ENCODE data around the gene EWSR1. TPM values are rescaled to one million over a fixed set of nuclear protein-coding genes. Genes with fewer than 3 reads are reported as not detected.

EWSR1 gene
- total RNA-seq, 1 experiment from 2014 or later, result 462 TPM

GRCh38 chr22:29342177-29342576, 74.1 kb downstream of the EWSR1 start:
- H4K5ac ChIP-seq (ENCODE audit: insufficient read length, low read depth, low read length), result no peak overlapping the region
- Mint-ChIP-seq H3K4me1 (no peaks in the 10 kb centered on the region), H3K4me3 (no peak overlapping the region; a peak in 1 of 5 replicates), H3K36me3 (ENCODE audit: insufficient read depth in 1 of 3, low read depth in 3 of 3) (peaks cover 25 to 88% (median 46%) of the 10 kb centered on the region in 3 experiments; a peak in 6 of 7 replicates), H3K27ac (peak overlapping the region in 2 of 3 experiments; percentile 18 to 61; a peak in 2 of 7 replicates), H3K9me3 (no peaks in the 10 kb centered on the region), H3K27me3 (ENCODE audit: low read depth) (no peaks in the 10 kb centered on the region)
- H3K27ac ChIP-seq (ENCODE audit: insufficient read length, low read depth, low read length), result no peak overlapping the region
- no peak overlapping the region for H2BK15ac ChIP-seq (ENCODE audit: low read depth, low read length)
- no peak for TF ChIP-seq CTCF (conservative IDR thresholded peaks at IDR 0.05)
- no peak overlapping the region for H3T11ph ChIP-seq (ENCODE audit: low read length)
- H4K91ac ChIP-seq (ENCODE audit: insufficient read length, low read depth, low read length), result no peak overlapping the region
- H4K20me1 ChIP-seq (ENCODE audit: control insufficient read depth, insufficient read depth, insufficient read length), result no peaks in the 10 kb centered on the region
- H3K4me2 ChIP-seq (ENCODE audit: insufficient read depth, insufficient read length, low read length), result no peak overlapping the region
- H3K27me3 ChIP-seq (ENCODE audit: insufficient read depth, low read length), result no peaks in the 10 kb centered on the region
- no peak overlapping the region for H2BK20ac ChIP-seq (ENCODE audit: low read depth, low read length, poor library complexity, severe bottlenecking)
- no peak overlapping the region for H2BK5ac ChIP-seq (ENCODE audit: insufficient read length, low read length)
- no peak overlapping the region for H2AFZ ChIP-seq (ENCODE audit: low read length)
- H2AK5ac ChIP-seq (ENCODE audit: insufficient read length, low read length), result no peak overlapping the region
- no peaks in the 10 kb centered on the region for H3K79me1 ChIP-seq (ENCODE audit: insufficient read depth, low read depth, low read length, poor library complexity, severe bottlenecking)
- H3K9ac ChIP-seq (ENCODE audit: extremely low read depth, insufficient read length, low read length), result no peak overlapping the region
- no peaks in the 10 kb centered on the region for H3K79me2 ChIP-seq (ENCODE audit: insufficient read depth, low read length)
- H3K18ac ChIP-seq (ENCODE audit: insufficient read length, low read depth, low read length), result no peak overlapping the region
- no peaks in the 10 kb centered on the region for H3K4me1 ChIP-seq (ENCODE audit: insufficient read depth, low read length)
- no peak overlapping the region for H3K23ac ChIP-seq (ENCODE audit: insufficient read length, low read depth, low read length)
- no peak overlapping the region for H3K4ac ChIP-seq (ENCODE audit: low read depth, low read length)
- no peak overlapping the region for H3K56ac ChIP-seq (ENCODE audit: insufficient read length, low read depth, low read length)
- no peak overlapping the region for H2BK12ac ChIP-seq (ENCODE audit: insufficient read length, low read depth, low read length)
- no CpG with 5 or more reads among the region's 6 CpGs for WGBS (ENCODE audit: extremely low coverage, insufficient read length, low lambda C conversion rate)
- H3K23me2 ChIP-seq (ENCODE audit: insufficient read length, low read depth, low read length, poor library complexity, severe bottlenecking), result no peaks in the 10 kb centered on the region
- H4K8ac ChIP-seq (replicated peaks; ENCODE audit: insufficient read length, low read depth, low read length), result no peak overlapping the region
- H3K9me3 ChIP-seq (ENCODE audit: control insufficient read depth, low read depth, low read length), result no peaks in the 10 kb centered on the region
- DNase-seq, result no peak
- H2BK120ac ChIP-seq (ENCODE audit: low read depth, low read length, poor library complexity, severe bottlenecking), result no peak overlapping the region
- H3K14ac ChIP-seq (ENCODE audit: insufficient read depth, low read length), result no peak overlapping the region
